H1 (cell line): ENCODE measurements around the gene ASCC3. TPM values are rescaled to one million over a fixed set of nuclear protein-coding genes. Genes with fewer than 3 reads are reported as not detected.

Experiments used
- CTCF ChIA-PET: fragments of 300-600 bp; sonication (Branson Sonifier 250); formaldehyde crosslinking; loops from one replicate; lab custom pipeline; 2021; ENCODE audit not compliant: partially characterized antibody; lab: Charles Lee
- POLR2A ChIA-PET: fragments of 300-600 bp; sonication (Branson Sonifier 250); formaldehyde crosslinking; loops from one replicate; lab custom pipeline; 2021; ENCODE audit warnings: inconsistent platforms; ENCODE audit not compliant: partially characterized antibody; lab: Charles Lee
- DNase-seq, 2 experiments: peaks; one replicate each; pipeline versions ENCODE4 v3.0.0 to v3.0.0-alpha.2; 2010 to 2022; ENCODE audit warnings: low spot score in 2 of 2, low read depth in 1 of 2, mixed read lengths in 1 of 2
- FAIRE-seq: peaks from 2 replicates; lab custom pipeline; 2011; peaks lifted over from hg19 to GRCh38; lab: Jason Lieb, UNC
- H2AFZ ChIP-seq: 2 replicates; pipeline ENCODE4 v1.8.1; 2012; ENCODE audit warnings: low read length, inconsistent platforms
- H2AK5ac ChIP-seq: 2 replicates; pipeline ENCODE4 v1.6.1; 2013; ENCODE audit warnings: low read depth, low read length
- H2BK120ac ChIP-seq: replicated peaks from 2 replicates; pipeline ENCODE3; 2013; ENCODE audit warnings: low read depth, low read length, inconsistent platforms
- H2BK12ac ChIP-seq: 2 replicates; pipeline ENCODE4 v1.6.1; 2013; ENCODE audit warnings: low read depth, low read length
- H2BK15ac ChIP-seq: 2 replicates; pipeline ENCODE4 v1.6.1; 2013; ENCODE audit warnings: low read length
- H2BK20ac ChIP-seq: 2 replicates; pipeline ENCODE4 v1.6.1; 2013; ENCODE audit warnings: low read length
- H2BK5ac ChIP-seq: 2 replicates; pipeline ENCODE4 v1.6.1; 2013; ENCODE audit warnings: low read depth, low read length
- H3K14ac ChIP-seq: 2 replicates; pipeline ENCODE4 v1.6.1; 2013; ENCODE audit warnings: inconsistent platforms; ENCODE audit not compliant: insufficient read length
- H3K18ac ChIP-seq: 2 replicates; pipeline ENCODE4 v1.6.1; 2013; ENCODE audit warnings: low read length; ENCODE audit errors: extremely low read depth
- H3K23ac ChIP-seq: 2 replicates; pipeline ENCODE4 v1.6.1; 2013; ENCODE audit warnings: inconsistent platforms; ENCODE audit not compliant: insufficient read length
- H3K23me2 ChIP-seq: 2 replicates; pipeline ENCODE4 v1.6.1; 2013; ENCODE audit warnings: low read depth, low read length
- H3K27ac ChIP-seq: 2 replicates; pipeline ENCODE4 v1.6.1; 2011; ENCODE audit warnings: low read depth, low read length, inconsistent platforms
- H3K27me3 ChIP-seq, 4 experiments: replicated peaks in 1 of 4; 1 replicate in 1 of 4; 2 replicates in 3 of 4; pipeline versions ENCODE4 v1.6.1 to v1.8.1; 2011 to 2013; ENCODE audit warnings: low read length in 3 of 4, mild to moderate bottlenecking in 3 of 4, inconsistent platforms in 2 of 4, mixed read lengths in 2 of 4, moderate library complexity in 1 of 4; ENCODE audit not compliant: control insufficient read depth in 3 of 4, insufficient read depth in 3 of 4; ENCODE audit errors: extremely low read depth in 1 of 4
- H3K36me3 ChIP-seq, 4 experiments: 2 replicates each; pipeline versions ENCODE4 v1.6.1 to v1.8.1; 2011 to 2013; ENCODE audit warnings: mild to moderate bottlenecking in 4 of 4, low read length in 3 of 4, moderate library complexity in 2 of 4, control low read depth in 1 of 4, inconsistent platforms in 1 of 4; ENCODE audit not compliant: insufficient read depth in 4 of 4, control insufficient read depth in 2 of 4
- H3K4ac ChIP-seq: replicated peaks from 2 replicates; pipeline ENCODE3; 2013; ENCODE audit warnings: low read length, low read depth, mixed read lengths, inconsistent platforms; ENCODE audit not compliant: insufficient read length
- H3K4me1 ChIP-seq, 4 experiments: replicated peaks in 1 of 4; 1 replicate in 1 of 4; 2 replicates in 3 of 4; pipeline versions ENCODE4 v1.6.1 to v1.8.1; 2011 to 2013; ENCODE audit warnings: low read length in 3 of 4, inconsistent platforms in 2 of 4, mixed read lengths in 1 of 4; ENCODE audit not compliant: insufficient read depth in 4 of 4, control insufficient read depth in 3 of 4
- H3K4me2 ChIP-seq, 2 experiments: 2 replicates each; pipeline versions ENCODE4 v1.6.1 to v1.8.1; 2011 to 2013; ENCODE audit warnings: low read depth in 2 of 2, low read length in 2 of 2, control low read depth in 1 of 2, inconsistent platforms in 1 of 2, mild to moderate bottlenecking in 1 of 2; ENCODE audit not compliant: insufficient read depth in 1 of 2
- H3K4me3 ChIP-seq, 4 experiments: fragments of 200-600, 300-600 bp in 1 of 4; sonication (generic), shearing (Covaris generic), sonication (Bioruptor Twin) in 1 of 4; 2 replicates each; pipeline versions ENCODE4 v1.5.1 to v1.8.1; 2011 to 2016; ENCODE audit warnings: low read length in 4 of 4, low read depth in 3 of 4, control low read depth in 2 of 4, inconsistent platforms in 2 of 4, mild to moderate bottlenecking in 2 of 4, mixed read lengths in 1 of 4, moderate library complexity in 1 of 4; ENCODE audit not compliant: insufficient read depth in 2 of 4; ENCODE audit errors: extremely low read depth in 1 of 4
- H3K56ac ChIP-seq: replicated peaks from 2 replicates; pipeline ENCODE3; 2013; ENCODE audit warnings: low read depth, mild to moderate bottlenecking, mixed read lengths, low read length, inconsistent platforms; ENCODE audit not compliant: insufficient read length
- H3K79me1 ChIP-seq: 2 replicates; pipeline ENCODE4 v1.6.1; 2013; ENCODE audit warnings: low read depth, low read length, control low read depth
- H3K79me2 ChIP-seq, 2 experiments: 2 replicates each; pipeline versions ENCODE4 v1.6.1 to v1.8.1; 2012 to 2013; ENCODE audit warnings: low read length in 2 of 2, mild to moderate bottlenecking in 2 of 2, inconsistent platforms in 1 of 2; ENCODE audit not compliant: insufficient read depth in 2 of 2, control insufficient read depth in 1 of 2
- H3K9ac ChIP-seq, 4 experiments: replicated peaks in 1 of 4; 1 replicate in 1 of 4; 2 replicates in 3 of 4; pipeline versions ENCODE4 v1.6.1 to v1.8.1; 2011 to 2013; ENCODE audit warnings: low read depth in 3 of 4, low read length in 3 of 4, control low read depth in 2 of 4, mild to moderate bottlenecking in 2 of 4, moderate library complexity in 2 of 4, inconsistent platforms in 1 of 4; ENCODE audit errors: extremely low read depth in 1 of 4
- H3K9me3 ChIP-seq, 2 experiments: 2 replicates each; pipeline versions ENCODE4 v1.6.1 to v1.8.1; 2012 to 2013; ENCODE audit warnings: mild to moderate bottlenecking in 2 of 2, moderate library complexity in 2 of 2, control low read depth in 1 of 2, inconsistent platforms in 1 of 2, low read depth in 1 of 2, low read length in 1 of 2, mixed read lengths in 1 of 2; ENCODE audit not compliant: insufficient read depth in 2 of 2
- H4K20me1 ChIP-seq, 2 experiments: replicated peaks in 1 of 2; 2 replicates each; pipeline versions ENCODE3 to v1.8.1; 2011 to 2013; ENCODE audit warnings: inconsistent platforms in 2 of 2, low read length in 2 of 2, mild to moderate bottlenecking in 1 of 2; ENCODE audit not compliant: insufficient read depth in 2 of 2, control insufficient read depth in 1 of 2
- H4K5ac ChIP-seq: 2 replicates; pipeline ENCODE4 v1.6.1; 2013; ENCODE audit warnings: low read length, low read depth, mixed read lengths, inconsistent platforms; ENCODE audit not compliant: insufficient read length
- H4K8ac ChIP-seq: 2 replicates; pipeline ENCODE4 v1.8.0; 2013; ENCODE audit warnings: mild to moderate bottlenecking, moderate library complexity, low read length, inconsistent platforms; ENCODE audit not compliant: insufficient read depth; ENCODE audit errors: extremely low read depth
- H4K91ac ChIP-seq: replicated peaks from 2 replicates; pipeline ENCODE3; 2013; ENCODE audit warnings: low read length, mixed read lengths, inconsistent platforms; ENCODE audit not compliant: insufficient read length
- TBP ChIP-seq: IDR thresholded peaks from 2 replicates; pipeline ENCODE4 v1.6.1; 2011; ENCODE audit warnings: low read depth, low read length, improper control_type of control experiment
- WGBS, 2 experiments: shearing (Covaris generic) in 1 of 2; methylation state at CpG; one replicate each; pipeline versions ENCODE4 v1.1.6 to v1.1.7; 2013 to 2015; ENCODE audit warnings: low lambda C conversion rate in 2 of 2, mixed read lengths in 2 of 2, inconsistent platforms in 1 of 2, low coverage in 1 of 2, missing lambda C conversion rate in 1 of 2; ENCODE audit not compliant: insufficient replicate concordance in 2 of 2, insufficient coverage in 1 of 2, insufficient read length in 1 of 2; ENCODE audit errors: extremely low coverage in 1 of 2, missing lambda C conversion rate in 1 of 2; 5-methylcytosine and 5-hydroxymethylcytosine counted together
- polyA plus RNA-seq, 7 experiments: library from polyadenylated mRNA; depleted of rRNA in 3 of 7; stranded (reverse) in 5 of 7; unstranded in 2 of 7; fragments of >200 nt in 5 of 7; fragments of 200-250 nt in 2 of 7; gene quantifications; 1 replicate in 5 of 7; 2 replicates in 1 of 7; 4 replicates in 1 of 7; pipeline versions ENCODE4 v1.2.1 to v1.2.3, GENCODE V29; 2011 to 2013; ENCODE audit warnings: missing spikeins in 2 of 7, mixed read lengths in 2 of 7
- total RNA-seq: library from RNA; stranded (reverse); fragmentation: NEBNext Ultra II Directional; extraction: Animal tissue kit (Norgen Biotek cat#: 25700); gene quantifications from 2 replicates; pipeline ENCODE4 v1.2.1, GENCODE V29; 2021

Gene ASCC3
- total and polyA plus RNA-seq, 2 of the 8 experiments (the other 6 are each of a cell fraction or from before 2014, with no cell fraction given) = 37.5 to 77.8 TPM

- DNase-seq (no peak), FAIRE-seq (peak; percentile 73)
- no peak overlapping the region for H3K18ac ChIP-seq
- H3K9ac ChIP-seq = no peak overlapping the region
- CTCF ChIA-PET = interaction anchor here (0.6 to 1.0 kb wide), 3 partner anchors 10 to 459 kb away, joined by 3 read pairs; no protein-coding TSS in a partner anchor
- no peak overlapping the region for H3K56ac ChIP-seq
- H2AFZ ChIP-seq = no peak overlapping the region
- H4K8ac ChIP-seq = no peak overlapping the region
- H2BK12ac ChIP-seq = no peak overlapping the region
- peak overlapping the region in 1 of 2 experiments; percentile 25; a peak in 1 of 4 replicates for H3K4me2 ChIP-seq
- H3K4me3 ChIP-seq = no peak overlapping the region
- H3K14ac ChIP-seq = no peak overlapping the region
- no peak overlapping the region for H2BK120ac ChIP-seq
- H3K79me2 ChIP-seq = no peaks in the 10 kb centered on the region
- H3K27me3 ChIP-seq = no peaks in the 10 kb centered on the region
- H3K4ac ChIP-seq = no peak overlapping the region
- H3K9me3 ChIP-seq = no peaks in the 10 kb centered on the region
- H3K4me1 ChIP-seq = peaks cover 0 to 4% (median 1%) of the 10 kb centered on the region in 4 experiments; a peak in 2 of 7 replicates
- no peaks in the 10 kb centered on the region for H4K20me1 ChIP-seq
- H4K91ac ChIP-seq = no peak overlapping the region
- no peak overlapping the region for H4K5ac ChIP-seq
- H2BK5ac ChIP-seq = no peak overlapping the region
- H2AK5ac ChIP-seq = no peak overlapping the region
- H3K36me3 ChIP-seq = no peaks in the 10 kb centered on the region
- no peaks in the 10 kb centered on the region for H3K23me2 ChIP-seq
- H2BK15ac ChIP-seq = no peak overlapping the region
- POLR2A ChIA-PET = no interaction called here
- no peak overlapping the region for H3K27ac ChIP-seq
- no peak overlapping the region for H2BK20ac ChIP-seq
- H3K79me1 ChIP-seq = no peaks in the 10 kb centered on the region
- H3K23ac ChIP-seq = no peak overlapping the region
- WGBS, 2 experiments = 28% methylated on average over 2 of the region's 2 CpGs; no CpG with 5 or more reads in 1 of the 2 experiments
- TF ChIP-seq TBP = no peak
Observed at GRCh38 chr6:100673641-100674040, 207.5 kb downstream of the ASCC3 start.
